Mesothelial cell of epicardium (in vitro differentiated cells): ENCODE results near the gene TSGA10. TPM values are rescaled to one million over a fixed set of nuclear protein-coding genes. Genes with fewer than 3 reads are reported as not detected.
A peak's percentile ranks its signal among the peaks of the same experiment; 100 is the strongest.
"Not testable (repeated sequence)": the region's sequence is repeated elsewhere in the genome, so short reads cannot be mapped to it uniquely, and the experiment has no call there.

Experiments used
- DNase-seq, 2 experiments: peaks; one replicate each; pipeline ENCODE4 v3.0.0; 2021; ENCODE audit warnings: low spot score in 2 of 2; ENCODE audit not compliant: unreplicated experiment in 2 of 2
- H3K27ac Mint-ChIP-seq: 2 replicates; pipeline ENCODE4 v1.8.0; 2021; ENCODE audit warnings: mixed read lengths
- H3K27me3 Mint-ChIP-seq: 2 replicates; pipeline ENCODE4 v1.8.0; 2021; ENCODE audit warnings: low read depth, mixed read lengths
- H3K36me3 Mint-ChIP-seq: 2 replicates; pipeline ENCODE4 v1.8.0; 2021; ENCODE audit warnings: mixed read lengths
- H3K4me1 Mint-ChIP-seq: 2 replicates; pipeline ENCODE4 v1.8.0; 2021; ENCODE audit warnings: mixed read lengths
- H3K4me3 Mint-ChIP-seq: 2 replicates; pipeline ENCODE4 v1.8.0; 2021; ENCODE audit warnings: mild to moderate bottlenecking, moderate library complexity, mixed read lengths
- H3K9me3 Mint-ChIP-seq: 2 replicates; pipeline ENCODE4 v1.8.0; 2021; ENCODE audit warnings: mixed read lengths
- CTCF ChIP-seq: fragments of 200-600 bp; sonication (generic); IDR thresholded peaks from one replicate; pipeline ENCODE4 v1.5.0; 2021; ENCODE audit warnings: antibody characterized with exemption; ENCODE audit not compliant: unreplicated experiment
- total RNA-seq: library from RNA; stranded (reverse); gene quantifications from 3 replicates; pipeline ENCODE4 v1.2.1, GENCODE V29; 2021

TSGA10 gene
- total RNA-seq, 1 donor from 2014 or later, result 11.3 TPM

- Mint-ChIP-seq H3K36me3 (peaks cover 3% of the 10 kb centered on the region), H3K27ac (peak within 1 kb of the TSS; percentile 98), H3K4me1 (peaks cover 12% of the 10 kb centered on the region), H3K4me3 (peak within 1 kb of the TSS; percentile 96), H3K27me3 (no peaks in the 10 kb centered on the region), H3K9me3 (no peaks in the 10 kb centered on the region)
- peak; percentile 94 to 96 for DNase-seq
- no peak for TF ChIP-seq CTCF
These were observed 13.3 kb downstream of the TSGA10 start, which contains the start of gene C2orf15 for GRCh38 chr2:99141110-99142108. C2orf15 (plus strand) TSS chr2:99141707; CDS start chr2:99150559, 8,852 bp downstream.

- Mint-ChIP-seq H3K4me3 (peak overlapping the region; percentile 96), H3K4me1 (peaks cover 12% of the 10 kb centered on the region), H3K27ac (peak overlapping the region; percentile 98), H3K27me3 (no peaks in the 10 kb centered on the region), H3K36me3 (peaks cover 6% of the 10 kb centered on the region), H3K9me3 (peaks cover 3% of the 10 kb centered on the region)
- DNase-seq, result no peak
- no peak for TF ChIP-seq CTCF
These were observed 14.0 kb downstream of the TSGA10 start for GRCh38 chr2:99140860-99141109.

GRCh38 chr2:99140056-99140859, 14.5 kb downstream of the TSGA10 start:
- H3K4me1 Mint-ChIP-seq, result peaks cover 12% of the 10 kb centered on the region
- H3K27me3 Mint-ChIP-seq, result no peaks in the 10 kb centered on the region
- DNase-seq, result no peak
- H3K4me3 Mint-ChIP-seq, result peak overlapping the region; percentile 96
- peak overlapping the region; percentile 98 for H3K27ac Mint-ChIP-seq
- peaks cover 3% of the 10 kb centered on the region for H3K9me3 Mint-ChIP-seq
- TF ChIP-seq CTCF, result no peak
- peaks cover 6% of the 10 kb centered on the region for H3K36me3 Mint-ChIP-seq

GRCh38 chr2:99139003-99139402, 15.7 kb downstream of the TSGA10 start:
- Mint-ChIP-seq H3K4me3 (no peak overlapping the region), H3K27me3 (no peaks in the 10 kb centered on the region), H3K9me3 (peaks cover 10% of the 10 kb centered on the region), H3K27ac (no peak overlapping the region), H3K36me3 (peaks cover 13% of the 10 kb centered on the region), H3K4me1 (peaks cover 12% of the 10 kb centered on the region)
- TF ChIP-seq CTCF, result no peak
- no peak for DNase-seq

- Mint-ChIP-seq H3K9me3 (peaks cover 47% of the 10 kb centered on the region), H3K36me3 (peaks cover 31% of the 10 kb centered on the region)
- H3K27ac Mint-ChIP-seq, H3K4me3 Mint-ChIP-seq, DNase-seq, H3K4me1 Mint-ChIP-seq, H3K27me3 Mint-ChIP-seq: not testable (repeated sequence)
These were observed 19.6 kb downstream of the TSGA10 start for GRCh38 chr2:99135044-99135556.

- TF ChIP-seq CTCF, result no peak
- DNase-seq, result no peak
- Mint-ChIP-seq H3K9me3 (peaks cover 85% of the 10 kb centered on the region), H3K27ac (no peak overlapping the region), H3K4me1 (no peaks in the 10 kb centered on the region), H3K27me3 (no peaks in the 10 kb centered on the region), H3K4me3 (no peak overlapping the region), H3K36me3 (peaks cover 62% of the 10 kb centered on the region)
These were observed 26.8 kb downstream of the TSGA10 start for GRCh38 chr2:99127981-99128380.
